Choroid plexus epithelial cell (primary cell): ENCODE data around the gene TNFSF9.
"Not testable (repeated sequence)": the region's sequence is repeated elsewhere in the genome, so short reads cannot be mapped to it uniquely, and the experiment has no call there.

ENCODE experiments used
- DNase-seq: peaks from one replicate; pipeline ENCODE4 v3.0.0-alpha.2; 2010; ENCODE audit warnings: low read depth
- H3K4me3 ChIP-seq: 2 replicates; pipeline ENCODE4 v1.5.1; 2011; ENCODE audit warnings: low read depth, mild to moderate bottlenecking, control low read depth, low read length, moderate library complexity
- CTCF ChIP-seq: conservative IDR thresholded peaks from 2 replicates; pipeline ENCODE4 v1.5.1; 2011; ENCODE audit warnings: low read depth, mild to moderate bottlenecking, control low read depth, inconsistent platforms, low read length, moderate library complexity

TNFSF9 gene

GRCh38 chr19:6579450-6580178 is 48.8 kb downstream of the TNFSF9 start:
- TF ChIP-seq CTCF: no peak
- no peak overlapping the region for H3K4me3 ChIP-seq
- DNase-seq: no peak

GRCh38 chr19:6580313-6580712 is 49.5 kb downstream of the TNFSF9 start:
- DNase-seq: no peak
- no peak overlapping the region for H3K4me3 ChIP-seq
- TF ChIP-seq CTCF: no peak

- not testable (repeated sequence) for DNase-seq, H3K4me3 ChIP-seq
Observed at GRCh38 chr19:6582515-6583484, 52.0 kb downstream of the TNFSF9 start.
